GM23338 (cell line): ENCODE data around the gene NME1. TPM values are rescaled to one million over a fixed set of nuclear protein-coding genes. Genes with fewer than 3 reads are reported as not detected.

Source experiments
- ATAC-seq: fragments of 200-7000 bp; cut with Tn5 transposase; 3 replicates; pipeline ENCODE4 v1.9.1; 2020
- DNase-seq: peaks from one replicate; pipeline ENCODE4 v3.0.0-alpha.2; 2015; ENCODE audit warnings: low spot score
- H2AFZ ChIP-seq: fragments of 200-600 bp; sonication (generic); 2 replicates; pipeline ENCODE4 v1.8.0; 2016; ENCODE audit warnings: antibody characterized with exemption, mild to moderate bottlenecking, moderate library complexity
- H3F3A ChIP-seq: fragments of 200-600 bp; sonication (generic); replicated peaks from 2 replicates; pipeline ENCODE4 v1.8.0; 2017; ENCODE audit warnings: antibody characterized with exemption, mixed run types, low read depth
- H3K27ac ChIP-seq: fragments of 200-600 bp; sonication (generic); 2 replicates; pipeline ENCODE4 v1.6.1; 2016; ENCODE audit warnings: low read depth
- H3K27me3 ChIP-seq: fragments of 200-600 bp; sonication (generic); 2 replicates; pipeline ENCODE4 v1.8.0; 2016; ENCODE audit warnings: mild to moderate bottlenecking, mixed run types, moderate library complexity; ENCODE audit not compliant: insufficient read depth
- H3K36me3 ChIP-seq: fragments of 200-600 bp; sonication (generic); 2 replicates; pipeline ENCODE4 v1.8.0; 2016; ENCODE audit warnings: mild to moderate bottlenecking; ENCODE audit not compliant: insufficient read depth
- H3K4me1 ChIP-seq: fragments of 200-600 bp; sonication (generic); 2 replicates; pipeline ENCODE4 v1.8.0; 2016; ENCODE audit warnings: mild to moderate bottlenecking, moderate library complexity; ENCODE audit not compliant: insufficient read depth
- H3K4me2 ChIP-seq: fragments of 200-600 bp; sonication (generic); 2 replicates; pipeline ENCODE4 v1.7.1; 2017; ENCODE audit warnings: mixed run types
- H3K4me3 ChIP-seq: fragments of 200-600 bp; sonication (generic); 2 replicates; pipeline ENCODE4 v1.6.1; 2016; ENCODE audit warnings: mixed run types
- H3K79me2 ChIP-seq: fragments of 200-600 bp; sonication (generic); replicated peaks from 2 replicates; pipeline ENCODE4 v1.8.0; 2017; ENCODE audit warnings: mild to moderate bottlenecking; ENCODE audit not compliant: insufficient read depth
- H3K9me2 ChIP-seq: fragments of 200-600 bp; sonication (generic); 2 replicates; pipeline ENCODE4 v1.8.0; 2017; ENCODE audit not compliant: insufficient read depth
- H4K20me1 ChIP-seq: fragments of 200-600 bp; sonication (generic); replicated peaks from 2 replicates; pipeline ENCODE4 v1.8.0; 2017; ENCODE audit warnings: mild to moderate bottlenecking; ENCODE audit not compliant: insufficient read depth
- H3K27ac Mint-ChIP-seq: 2 replicates; pipeline ENCODE4 v1.8.0; 2020; ENCODE audit warnings: inconsistent platforms, mild to moderate bottlenecking, moderate library complexity, mixed read lengths
- H3K27me3 Mint-ChIP-seq: 3 replicates; pipeline ENCODE4 v1.8.0; 2022; ENCODE audit warnings: low read depth, mild to moderate bottlenecking, moderate library complexity, mixed read lengths, inconsistent platforms; ENCODE audit not compliant: insufficient read depth, poor library complexity
- H3K36me3 Mint-ChIP-seq: 3 replicates; pipeline ENCODE4 v1.8.0; 2021; ENCODE audit warnings: low read depth, mild to moderate bottlenecking, inconsistent platforms, moderate library complexity, mixed read lengths
- H3K4me1 Mint-ChIP-seq: 3 replicates; pipeline ENCODE4 v1.8.0; 2020; ENCODE audit warnings: mild to moderate bottlenecking, inconsistent platforms, mixed read lengths
- H3K4me3 Mint-ChIP-seq: 3 replicates; pipeline ENCODE4 v1.8.0; 2021; ENCODE audit warnings: moderate library complexity, mild to moderate bottlenecking, inconsistent platforms, mixed read lengths
- H3K9me3 Mint-ChIP-seq: 3 replicates; pipeline ENCODE4 v1.8.0; 2020; ENCODE audit warnings: moderate library complexity, mild to moderate bottlenecking, inconsistent platforms, mixed read lengths
- CREB1 ChIP-seq: fragments of 250-450 bp; sonication (Bioruptor Pico); IDR thresholded peaks from 2 replicates; pipeline ENCODE4 v1.5.0; 2020; ENCODE audit warnings: low read depth, mild to moderate bottlenecking, moderate library complexity
- EZH2 ChIP-seq: fragments of 200-600 bp; sonication (generic); IDR thresholded peaks from one replicate; pipeline ENCODE4 v1.8.0; 2017; ENCODE audit warnings: antibody characterized with exemption, mild to moderate bottlenecking, low read depth; ENCODE audit not compliant: unreplicated experiment
- EZH2phosphoT487 ChIP-seq: fragments of 200-600 bp; sonication (generic); IDR thresholded peaks from one replicate; pipeline ENCODE4 v1.8.1; 2018; ENCODE audit warnings: antibody characterized with exemption; ENCODE audit not compliant: unreplicated experiment
- JUNB ChIP-seq: IDR thresholded peaks from one replicate; pipeline ENCODE4 v1.6.1; 2016; ENCODE audit warnings: antibody characterized with exemption; ENCODE audit not compliant: unreplicated experiment
- NANOG ChIP-seq: IDR thresholded peaks from 2 replicates; pipeline ENCODE4 v1.6.1; 2016; ENCODE audit warnings: antibody characterized with exemption, borderline replicate concordance
- POLR2AphosphoS5 ChIP-seq: IDR thresholded peaks from 2 replicates; pipeline ENCODE4 v1.6.1; 2016; ENCODE audit warnings: antibody characterized with exemption, low read depth
- STAT1 ChIP-seq: IDR thresholded peaks from one replicate; pipeline ENCODE4 v1.6.1; 2016; ENCODE audit warnings: antibody characterized with exemption; ENCODE audit not compliant: unreplicated experiment
- ZNF114 ChIP-seq: fragments of 250-450 bp; sonication (Bioruptor Pico); IDR thresholded peaks from 2 replicates; pipeline ENCODE4 v1.5.0; 2020; ENCODE audit warnings: mild to moderate bottlenecking, moderate library complexity
- ZNF331 ChIP-seq: fragments of 250-450 bp; sonication (Bioruptor Pico); IDR thresholded peaks from 2 replicates; pipeline ENCODE4 v1.5.0; 2020; ENCODE audit warnings: low read depth, mild to moderate bottlenecking, moderate library complexity
- polyA plus RNA-seq: library from polyadenylated mRNA; unstranded; fragments of >200 nt; fragmentation: Nextera tagmentation; extraction: Ambion mirVana; gene quantifications from 2 replicates; pipeline ENCODE4 v1.2.1, GENCODE V29; 2016
- total RNA-seq: library from RNA; depleted of rRNA; stranded (reverse); fragments of >200 nt; shearing (Covaris generic); gene quantifications from 2 replicates; pipeline ENCODE4 v1.2.3, GENCODE V29; 2014
- TF ChIP-seq, protein P1 (sequence below): fragments of 250-450 bp; sonication (Bioruptor Pico); IDR thresholded peaks from 2 replicates; pipeline ENCODE4 v1.5.0; 2020; ENCODE audit warnings: mild to moderate bottlenecking, moderate library complexity
- TF ChIP-seq, protein P2 (sequence below), 2 experiments: fragments of 200-600 bp in 1 of 2; sonication (generic) in 1 of 2; conservative IDR thresholded peaks; 2 replicates each; pipeline versions ENCODE4 v1.5.1 to v1.6.1; 2016 to 2017; ENCODE audit warnings: antibody characterized with exemption in 2 of 2, low read depth in 2 of 2, mild to moderate bottlenecking in 2 of 2, moderate library complexity in 1 of 2
- TF ChIP-seq, protein P3 (sequence below): IDR thresholded peaks from one replicate; pipeline ENCODE4 v1.6.1; 2018; ENCODE audit warnings: antibody characterized with exemption; ENCODE audit not compliant: unreplicated experiment
- TF ChIP-seq, protein P4 (sequence below): IDR thresholded peaks from 2 replicates; pipeline ENCODE4 v1.6.1; 2016; ENCODE audit warnings: antibody characterized with exemption

Gene NME1
- total and polyA plus RNA-seq, 2 experiments from 2014 or later = 159 to 534 TPM

DNA sequence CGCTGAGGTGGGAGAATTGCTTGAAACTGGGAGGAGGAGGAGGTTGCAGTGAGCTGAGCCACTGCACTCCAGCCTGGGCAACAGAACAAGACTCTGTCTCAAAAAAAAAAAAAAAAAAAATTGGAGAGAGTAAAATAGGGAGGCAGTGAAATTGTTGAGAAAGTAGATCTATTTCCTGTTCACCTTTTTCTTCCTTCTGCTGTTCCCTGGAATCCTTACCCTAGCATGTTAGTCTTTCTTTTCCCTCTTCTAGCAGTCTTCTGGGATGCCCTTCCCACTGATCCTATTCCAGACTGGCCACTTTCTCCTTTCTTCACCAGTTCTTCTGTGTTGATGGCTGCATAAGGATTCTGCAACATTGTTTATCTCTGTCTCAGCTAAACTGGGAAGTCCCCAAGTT lies 16.0 kb downstream of the NME1 start:
- Histone ChIP-seq H3K79me2 (peaks cover 28% of the 10 kb centered on the region), H4K20me1 (peaks cover 18% of the 10 kb centered on the region), H3K4me3 (no peak overlapping the region), H2AFZ (no peak overlapping the region), H3K36me3 (peaks cover 47% of the 10 kb centered on the region), H3K4me2 (no peak overlapping the region), H3K4me1 (peaks cover 4% of the 10 kb centered on the region), H3K27ac (no peak overlapping the region), H3F3A (peaks cover 40% of the 10 kb centered on the region), H3K27me3 (no peaks in the 10 kb centered on the region), H3K9me2 (no peaks in the 10 kb centered on the region)
- no peaks in the 10 kb centered on the region for H3K9me3 Mint-ChIP-seq
- H3K27ac Mint-ChIP-seq = 0 out of 2 replicates have a peak overlapping the region, but pooled peaks have one; percentile 30
- H3K4me1 Mint-ChIP-seq = peaks cover 19% of the 10 kb centered on the region
- H3K36me3 Mint-ChIP-seq = peaks cover 62% of the 10 kb centered on the region
- TF ChIP-seq, protein P1, sequence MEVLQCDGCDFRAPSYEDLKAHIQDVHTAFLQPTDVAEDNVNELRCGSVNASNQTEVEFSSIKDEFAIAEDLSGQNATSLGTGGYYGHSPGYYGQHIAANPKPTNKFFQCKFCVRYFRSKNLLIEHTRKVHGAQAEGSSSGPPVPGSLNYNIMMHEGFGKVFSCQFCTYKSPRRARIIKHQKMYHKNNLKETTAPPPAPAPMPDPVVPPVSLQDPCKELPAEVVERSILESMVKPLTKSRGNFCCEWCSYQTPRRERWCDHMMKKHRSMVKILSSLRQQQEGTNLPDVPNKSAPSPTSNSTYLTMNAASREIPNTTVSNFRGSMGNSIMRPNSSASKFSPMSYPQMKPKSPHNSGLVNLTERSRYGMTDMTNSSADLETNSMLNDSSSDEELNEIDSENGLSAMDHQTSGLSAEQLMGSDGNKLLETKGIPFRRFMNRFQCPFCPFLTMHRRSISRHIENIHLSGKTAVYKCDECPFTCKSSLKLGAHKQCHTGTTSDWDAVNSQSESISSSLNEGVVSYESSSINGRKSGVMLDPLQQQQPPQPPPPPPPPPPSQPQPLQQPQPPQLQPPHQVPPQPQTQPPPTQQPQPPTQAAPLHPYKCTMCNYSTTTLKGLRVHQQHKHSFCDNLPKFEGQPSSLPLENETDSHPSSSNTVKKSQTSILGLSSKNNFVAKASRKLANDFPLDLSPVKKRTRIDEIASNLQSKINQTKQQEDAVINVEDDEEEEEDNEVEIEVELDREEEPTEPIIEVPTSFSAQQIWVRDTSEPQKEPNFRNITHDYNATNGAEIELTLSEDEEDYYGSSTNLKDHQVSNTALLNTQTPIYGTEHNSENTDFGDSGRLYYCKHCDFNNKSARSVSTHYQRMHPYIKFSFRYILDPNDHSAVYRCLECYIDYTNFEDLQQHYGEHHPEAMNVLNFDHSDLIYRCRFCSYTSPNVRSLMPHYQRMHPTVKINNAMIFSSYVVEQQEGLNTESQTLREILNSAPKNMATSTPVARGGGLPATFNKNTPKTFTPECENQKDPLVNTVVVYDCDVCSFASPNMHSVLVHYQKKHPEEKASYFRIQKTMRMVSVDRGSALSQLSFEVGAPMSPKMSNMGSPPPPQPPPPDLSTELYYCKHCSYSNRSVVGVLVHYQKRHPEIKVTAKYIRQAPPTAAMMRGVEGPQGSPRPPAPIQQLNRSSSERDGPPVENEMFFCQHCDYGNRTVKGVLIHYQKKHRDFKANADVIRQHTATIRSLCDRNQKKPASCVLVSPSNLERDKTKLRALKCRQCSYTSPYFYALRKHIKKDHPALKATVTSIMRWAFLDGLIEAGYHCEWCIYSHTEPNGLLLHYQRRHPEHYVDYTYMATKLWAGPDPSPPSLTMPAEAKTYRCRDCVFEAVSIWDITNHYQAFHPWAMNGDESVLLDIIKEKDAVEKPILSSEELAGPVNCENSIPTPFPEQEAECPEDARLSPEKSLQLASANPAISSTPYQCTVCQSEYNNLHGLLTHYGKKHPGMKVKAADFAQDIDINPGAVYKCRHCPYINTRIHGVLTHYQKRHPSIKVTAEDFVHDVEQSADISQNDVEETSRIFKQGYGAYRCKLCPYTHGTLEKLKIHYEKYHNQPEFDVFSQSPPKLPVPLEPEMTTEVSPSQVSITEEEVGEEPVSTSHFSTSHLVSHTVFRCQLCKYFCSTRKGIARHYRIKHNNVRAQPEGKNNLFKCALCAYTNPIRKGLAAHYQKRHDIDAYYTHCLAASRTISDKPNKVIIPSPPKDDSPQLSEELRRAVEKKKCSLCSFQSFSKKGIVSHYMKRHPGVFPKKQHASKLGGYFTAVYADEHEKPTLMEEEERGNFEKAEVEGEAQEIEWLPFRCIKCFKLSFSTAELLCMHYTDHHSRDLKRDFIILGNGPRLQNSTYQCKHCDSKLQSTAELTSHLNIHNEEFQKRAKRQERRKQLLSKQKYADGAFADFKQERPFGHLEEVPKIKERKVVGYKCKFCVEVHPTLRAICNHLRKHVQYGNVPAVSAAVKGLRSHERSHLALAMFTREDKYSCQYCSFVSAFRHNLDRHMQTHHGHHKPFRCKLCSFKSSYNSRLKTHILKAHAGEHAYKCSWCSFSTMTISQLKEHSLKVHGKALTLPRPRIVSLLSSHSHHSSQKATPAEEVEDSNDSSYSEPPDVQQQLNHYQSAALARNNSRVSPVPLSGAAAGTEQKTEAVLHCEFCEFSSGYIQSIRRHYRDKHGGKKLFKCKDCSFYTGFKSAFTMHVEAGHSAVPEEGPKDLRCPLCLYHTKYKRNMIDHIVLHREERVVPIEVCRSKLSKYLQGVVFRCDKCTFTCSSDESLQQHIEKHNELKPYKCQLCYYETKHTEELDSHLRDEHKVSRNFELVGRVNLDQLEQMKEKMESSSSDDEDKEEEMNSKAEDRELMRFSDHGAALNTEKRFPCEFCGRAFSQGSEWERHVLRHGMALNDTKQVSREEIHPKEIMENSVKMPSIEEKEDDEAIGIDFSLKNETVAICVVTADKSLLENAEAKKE (CRISPR knock-in tag) = no peak
- TF ChIP-seq CREB1 (no peak), NANOG (no peak), ZNF114 (CRISPR knock-in tag) (no peak), EZH2phosphoT487 (no peak), ZNF331 (no peak), JUNB (no peak), EZH2 (no peak), POLR2AphosphoS5 (no peak), STAT1 (no peak)
- TF ChIP-seq, protein P2, sequence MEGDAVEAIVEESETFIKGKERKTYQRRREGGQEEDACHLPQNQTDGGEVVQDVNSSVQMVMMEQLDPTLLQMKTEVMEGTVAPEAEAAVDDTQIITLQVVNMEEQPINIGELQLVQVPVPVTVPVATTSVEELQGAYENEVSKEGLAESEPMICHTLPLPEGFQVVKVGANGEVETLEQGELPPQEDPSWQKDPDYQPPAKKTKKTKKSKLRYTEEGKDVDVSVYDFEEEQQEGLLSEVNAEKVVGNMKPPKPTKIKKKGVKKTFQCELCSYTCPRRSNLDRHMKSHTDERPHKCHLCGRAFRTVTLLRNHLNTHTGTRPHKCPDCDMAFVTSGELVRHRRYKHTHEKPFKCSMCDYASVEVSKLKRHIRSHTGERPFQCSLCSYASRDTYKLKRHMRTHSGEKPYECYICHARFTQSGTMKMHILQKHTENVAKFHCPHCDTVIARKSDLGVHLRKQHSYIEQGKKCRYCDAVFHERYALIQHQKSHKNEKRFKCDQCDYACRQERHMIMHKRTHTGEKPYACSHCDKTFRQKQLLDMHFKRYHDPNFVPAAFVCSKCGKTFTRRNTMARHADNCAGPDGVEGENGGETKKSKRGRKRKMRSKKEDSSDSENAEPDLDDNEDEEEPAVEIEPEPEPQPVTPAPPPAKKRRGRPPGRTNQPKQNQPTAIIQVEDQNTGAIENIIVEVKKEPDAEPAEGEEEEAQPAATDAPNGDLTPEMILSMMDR (conservative IDR thresholded peaks at IDR 0.05; ENCODE audit: low read depth in 2 of 2) = no peak
- TF ChIP-seq, protein P3, sequence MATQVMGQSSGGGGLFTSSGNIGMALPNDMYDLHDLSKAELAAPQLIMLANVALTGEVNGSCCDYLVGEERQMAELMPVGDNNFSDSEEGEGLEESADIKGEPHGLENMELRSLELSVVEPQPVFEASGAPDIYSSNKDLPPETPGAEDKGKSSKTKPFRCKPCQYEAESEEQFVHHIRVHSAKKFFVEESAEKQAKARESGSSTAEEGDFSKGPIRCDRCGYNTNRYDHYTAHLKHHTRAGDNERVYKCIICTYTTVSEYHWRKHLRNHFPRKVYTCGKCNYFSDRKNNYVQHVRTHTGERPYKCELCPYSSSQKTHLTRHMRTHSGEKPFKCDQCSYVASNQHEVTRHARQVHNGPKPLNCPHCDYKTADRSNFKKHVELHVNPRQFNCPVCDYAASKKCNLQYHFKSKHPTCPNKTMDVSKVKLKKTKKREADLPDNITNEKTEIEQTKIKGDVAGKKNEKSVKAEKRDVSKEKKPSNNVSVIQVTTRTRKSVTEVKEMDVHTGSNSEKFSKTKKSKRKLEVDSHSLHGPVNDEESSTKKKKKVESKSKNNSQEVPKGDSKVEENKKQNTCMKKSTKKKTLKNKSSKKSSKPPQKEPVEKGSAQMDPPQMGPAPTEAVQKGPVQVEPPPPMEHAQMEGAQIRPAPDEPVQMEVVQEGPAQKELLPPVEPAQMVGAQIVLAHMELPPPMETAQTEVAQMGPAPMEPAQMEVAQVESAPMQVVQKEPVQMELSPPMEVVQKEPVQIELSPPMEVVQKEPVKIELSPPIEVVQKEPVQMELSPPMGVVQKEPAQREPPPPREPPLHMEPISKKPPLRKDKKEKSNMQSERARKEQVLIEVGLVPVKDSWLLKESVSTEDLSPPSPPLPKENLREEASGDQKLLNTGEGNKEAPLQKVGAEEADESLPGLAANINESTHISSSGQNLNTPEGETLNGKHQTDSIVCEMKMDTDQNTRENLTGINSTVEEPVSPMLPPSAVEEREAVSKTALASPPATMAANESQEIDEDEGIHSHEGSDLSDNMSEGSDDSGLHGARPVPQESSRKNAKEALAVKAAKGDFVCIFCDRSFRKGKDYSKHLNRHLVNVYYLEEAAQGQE = no peak
- TF ChIP-seq, protein P4, sequence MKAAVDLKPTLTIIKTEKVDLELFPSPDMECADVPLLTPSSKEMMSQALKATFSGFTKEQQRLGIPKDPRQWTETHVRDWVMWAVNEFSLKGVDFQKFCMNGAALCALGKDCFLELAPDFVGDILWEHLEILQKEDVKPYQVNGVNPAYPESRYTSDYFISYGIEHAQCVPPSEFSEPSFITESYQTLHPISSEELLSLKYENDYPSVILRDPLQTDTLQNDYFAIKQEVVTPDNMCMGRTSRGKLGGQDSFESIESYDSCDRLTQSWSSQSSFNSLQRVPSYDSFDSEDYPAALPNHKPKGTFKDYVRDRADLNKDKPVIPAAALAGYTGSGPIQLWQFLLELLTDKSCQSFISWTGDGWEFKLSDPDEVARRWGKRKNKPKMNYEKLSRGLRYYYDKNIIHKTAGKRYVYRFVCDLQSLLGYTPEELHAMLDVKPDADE = no peak
- no peak overlapping the region for H3K4me3 Mint-ChIP-seq
- no peak for DNase-seq
- H3K27me3 Mint-ChIP-seq = peaks cover 17% of the 10 kb centered on the region
- no peak for ATAC-seq
